Endothelial cell of umbilical vein (primary cell): ENCODE measurements around the gene GPR162. TPM values are rescaled to one million over a fixed set of nuclear protein-coding genes. Genes with fewer than 3 reads are reported as not detected.

Experiments used
- BruUV-seq: library from RNA; stranded (reverse); fragments of 400-500 nt; replicated peaks from 2 replicates; lab custom pipeline; 2021; lab: Mats Ljungman, UMichigan
- CTCF ChIA-PET: fragments of 300-600, 350-600 bp; sonication (Branson Sonifier 250); formaldehyde crosslinking; loops from one replicate; lab custom pipeline; 2021; ENCODE audit warnings: antibody characterized with exemption, inconsistent platforms; lab: Charles Lee
- POLR2A ChIA-PET: fragments of 300-600, 350-600 bp; sonication (Branson Sonifier 250); formaldehyde crosslinking; loops from one replicate; lab custom pipeline; 2021; ENCODE audit warnings: antibody characterized with exemption, inconsistent platforms; lab: Charles Lee
- DNase-seq: peaks from one replicate; pipeline ENCODE4 v3.0.0-alpha.2; 2011; ENCODE audit warnings: low read depth, low spot score
- FAIRE-seq: peaks from 2 replicates; lab custom pipeline; 2011; peaks lifted over from hg19 to GRCh38; lab: Jason Lieb, UNC
- H2AFZ ChIP-seq: 2 replicates; pipeline ENCODE4 v1.6.0; 2012; ENCODE audit warnings: low read depth, low read length, control low read depth, inconsistent platforms
- H3K27ac ChIP-seq: 2 replicates; pipeline ENCODE4 v1.5.1; 2011; ENCODE audit warnings: low read depth, mild to moderate bottlenecking, control low read depth, low read length, moderate library complexity; ENCODE audit not compliant: insufficient read depth
- H3K27me3 ChIP-seq, 2 experiments: 2 replicates each; pipeline versions ENCODE4 v1.6.0 to v1.6.1; 2011; ENCODE audit warnings: low read length in 2 of 2, mixed read lengths in 1 of 2; ENCODE audit not compliant: control insufficient read depth in 2 of 2, insufficient read depth in 2 of 2
- H3K36me3 ChIP-seq, 2 experiments: 2 replicates in 1 of 2; 3 replicates in 1 of 2; pipeline ENCODE4 v1.5.1; 2011; ENCODE audit warnings: low read length in 2 of 2, mild to moderate bottlenecking in 1 of 2, moderate library complexity in 1 of 2; ENCODE audit not compliant: control insufficient read depth in 2 of 2, insufficient read depth in 2 of 2; ENCODE audit errors: extremely low read depth in 1 of 2
- H3K4me1 ChIP-seq: 3 replicates; pipeline ENCODE4 v1.5.1; 2011; ENCODE audit warnings: mild to moderate bottlenecking, low read length; ENCODE audit not compliant: control insufficient read depth, insufficient read depth; ENCODE audit errors: extremely low read depth
- H3K4me2 ChIP-seq: 2 replicates; pipeline ENCODE4 v1.6.1; 2011; ENCODE audit warnings: low read length, control low read depth, mixed read lengths; ENCODE audit not compliant: insufficient read depth
- H3K4me3 ChIP-seq, 3 experiments: fragments of 200-600 bp in 1 of 3; sonication (generic), shearing (Covaris generic) in 1 of 3; replicated peaks in 1 of 3; 2 replicates each; pipeline ENCODE4 v1.5.1; 2011 to 2016; ENCODE audit warnings: control low read depth in 3 of 3, low read length in 3 of 3, mild to moderate bottlenecking in 2 of 3, inconsistent platforms in 1 of 3, low read depth in 1 of 3, moderate library complexity in 1 of 3; ENCODE audit not compliant: insufficient read depth in 1 of 3
- H3K79me2 ChIP-seq: 2 replicates; pipeline ENCODE4 v1.6.0; 2012; ENCODE audit warnings: low read length, inconsistent platforms; ENCODE audit not compliant: control insufficient read depth, insufficient read depth
- H3K9ac ChIP-seq: replicated peaks from 2 replicates; pipeline ENCODE3; 2011; ENCODE audit warnings: low read length, control low read depth; ENCODE audit not compliant: insufficient read depth; ENCODE audit errors: extremely low read depth
- H3K9me1 ChIP-seq: replicated peaks from 3 replicates; pipeline ENCODE4 v1.6.0; 2011; ENCODE audit warnings: mild to moderate bottlenecking, low read length; ENCODE audit not compliant: control insufficient read depth, insufficient read depth; ENCODE audit errors: extremely low read depth
- H3K9me3 ChIP-seq: replicated peaks from 2 replicates; pipeline ENCODE4 v1.5.1; 2012; ENCODE audit warnings: low read length, inconsistent platforms; ENCODE audit not compliant: control insufficient read depth, insufficient read depth
- H4K20me1 ChIP-seq: replicated peaks from 2 replicates; pipeline ENCODE3; 2011; ENCODE audit warnings: mild to moderate bottlenecking, low read length; ENCODE audit not compliant: control insufficient read depth, insufficient read depth; ENCODE audit errors: extremely low read depth
- EZH2 ChIP-seq: IDR thresholded peaks from 2 replicates; pipeline ENCODE4 v1.6.1; 2012; ENCODE audit warnings: borderline replicate concordance, low read depth, mild to moderate bottlenecking, moderate library complexity, low read length, inconsistent platforms; ENCODE audit not compliant: severe bottlenecking
- FOS ChIP-seq: IDR thresholded peaks from 2 replicates; pipeline ENCODE4 v1.6.1; 2011; ENCODE audit warnings: mild to moderate bottlenecking, low read length, moderate library complexity, borderline replicate concordance; ENCODE audit not compliant: insufficient read depth
- GATA2 ChIP-seq: IDR thresholded peaks from 2 replicates; pipeline ENCODE4 v1.7.0; 2011; ENCODE audit warnings: low read depth, mild to moderate bottlenecking, moderate library complexity, mixed read lengths, low read length; ENCODE audit not compliant: insufficient read length, insufficient read depth
- JUN ChIP-seq: IDR thresholded peaks from 2 replicates; pipeline ENCODE4 v1.6.1; 2011; ENCODE audit warnings: borderline replicate concordance, low read depth; ENCODE audit not compliant: insufficient read length, insufficient read depth
- MYC ChIP-seq: IDR thresholded peaks from one replicate; pipeline ENCODE4 v1.6.1; 2011; ENCODE audit warnings: mild to moderate bottlenecking, low read depth, low read length
- POLR2A ChIP-seq: IDR thresholded peaks from 2 replicates; pipeline ENCODE4 v1.6.1; 2012; ENCODE audit warnings: low read depth, mild to moderate bottlenecking, control low read depth, low read length
- POLR2AphosphoS5 ChIP-seq: IDR thresholded peaks from 2 replicates; pipeline ENCODE4 v1.6.1; 2012; ENCODE audit warnings: low read depth, mild to moderate bottlenecking, control low read depth, low read length, moderate library complexity; ENCODE audit not compliant: insufficient read depth
- dilution Hi-C: fragments of 300-500 bp; cut with MboI; formaldehyde crosslinking; loops from one replicate; pipeline ENCODE4 v1.15.0; 2019; ENCODE audit warnings: low sequenced_read_pairs; ENCODE audit not compliant: extremely low pct_ligation_motif_present
- intact Hi-C: fragments of 100-400 bp; cut with micrococcal nuclease; formaldehyde crosslinking; loops from one replicate; pipeline ENCODE4 v1.10.0; 2022
- polyA plus RNA-seq, 4 experiments: library from polyadenylated mRNA; depleted of rRNA in 3 of 4; stranded (reverse) in 3 of 4; unstranded in 1 of 4; fragments of >200 nt; gene quantifications; 2 replicates each; pipeline versions ENCODE4 v1.2.1 to v1.2.3, GENCODE V29; 2011 to 2012; ENCODE audit warnings: missing spikeins in 1 of 4
- total RNA-seq: library from RNA; stranded (reverse); gene quantifications from 2 replicates; pipeline ENCODE4 v1.2.3, GENCODE V29; 2021
- TF ChIP-seq, protein P1 (sequence below), 2 donors: IDR thresholded peaks; 1 replicate in 1 of 2; 2 replicates in 1 of 2; pipeline ENCODE4 v1.5.1; 2011; ENCODE audit warnings: low read length in 2 of 2, mild to moderate bottlenecking in 2 of 2, moderate library complexity in 2 of 2, control low read depth in 1 of 2, inconsistent platforms in 1 of 2, low read depth in 1 of 2; ENCODE audit not compliant: insufficient read depth in 1 of 2; ENCODE audit errors: extremely low read depth in 1 of 2
- TF ChIP-seq, protein P2 (sequence below): IDR thresholded peaks from 2 replicates; pipeline ENCODE4 v1.6.1; 2011; ENCODE audit not compliant: insufficient read depth, insufficient read length

The GPR162 gene
- total and polyA plus RNA-seq, 2 donors (not counting 3 experiments of a cell fraction or from before 2014, with no cell fraction given): 9.7 to 13.7 TPM

- H3K9ac ChIP-seq: peak within 1 kb of the TSS; percentile 76
- H3K4me3 ChIP-seq: peak within 1 kb of the TSS; percentile 62 to 89 (median 80)
- H3K9me3 ChIP-seq: no peaks in the 10 kb centered on the region
- H3K4me1 ChIP-seq: peaks cover 20% of the 10 kb centered on the region
- peak within 1 kb of the TSS; percentile 81 for H3K4me2 ChIP-seq
- dilution Hi-C loops (no loop called here), intact Hi-C loops (no loop called here)
- peaks cover 25% of the 10 kb centered on the region for H3K79me2 ChIP-seq
- ChIA-PET POLR2A (interaction anchor here (1.2 kb wide), 1 partner anchor 75 kb away, joined by 3 read pairs; the partner anchor contains the start of gene MLF2), CTCF (interaction anchor here (0.6 to 12.0 kb wide), 6 partner anchors 47 to 208 kb away, joined by 3 to 148 read pairs (median 7); partner anchors contain the start of genes MLF2 and PTMS)
- no TSS peak for BruUV-seq
- no peaks in the 10 kb centered on the region for H3K9me1 ChIP-seq
- peak within 1 kb of the TSS; percentile 84 for H2AFZ ChIP-seq
- TF ChIP-seq, protein P1, sequence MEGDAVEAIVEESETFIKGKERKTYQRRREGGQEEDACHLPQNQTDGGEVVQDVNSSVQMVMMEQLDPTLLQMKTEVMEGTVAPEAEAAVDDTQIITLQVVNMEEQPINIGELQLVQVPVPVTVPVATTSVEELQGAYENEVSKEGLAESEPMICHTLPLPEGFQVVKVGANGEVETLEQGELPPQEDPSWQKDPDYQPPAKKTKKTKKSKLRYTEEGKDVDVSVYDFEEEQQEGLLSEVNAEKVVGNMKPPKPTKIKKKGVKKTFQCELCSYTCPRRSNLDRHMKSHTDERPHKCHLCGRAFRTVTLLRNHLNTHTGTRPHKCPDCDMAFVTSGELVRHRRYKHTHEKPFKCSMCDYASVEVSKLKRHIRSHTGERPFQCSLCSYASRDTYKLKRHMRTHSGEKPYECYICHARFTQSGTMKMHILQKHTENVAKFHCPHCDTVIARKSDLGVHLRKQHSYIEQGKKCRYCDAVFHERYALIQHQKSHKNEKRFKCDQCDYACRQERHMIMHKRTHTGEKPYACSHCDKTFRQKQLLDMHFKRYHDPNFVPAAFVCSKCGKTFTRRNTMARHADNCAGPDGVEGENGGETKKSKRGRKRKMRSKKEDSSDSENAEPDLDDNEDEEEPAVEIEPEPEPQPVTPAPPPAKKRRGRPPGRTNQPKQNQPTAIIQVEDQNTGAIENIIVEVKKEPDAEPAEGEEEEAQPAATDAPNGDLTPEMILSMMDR (IDR thresholded peaks at IDR 0.05; ENCODE audit: extremely low read depth in 1 of 2, insufficient read depth in 1 of 2, low read depth in 1 of 2, low read length in 2 of 2): peak in 1 of 2 donors; percentile 12
- no peak for TF ChIP-seq MYC
- no peak for TF ChIP-seq POLR2AphosphoS5
- TF ChIP-seq FOS: no peak
- TF ChIP-seq JUN: no peak
- peak; percentile 47 for TF ChIP-seq POLR2A
- TF ChIP-seq GATA2: no peak
- TF ChIP-seq EZH2: no peak
- TF ChIP-seq, protein P2, sequence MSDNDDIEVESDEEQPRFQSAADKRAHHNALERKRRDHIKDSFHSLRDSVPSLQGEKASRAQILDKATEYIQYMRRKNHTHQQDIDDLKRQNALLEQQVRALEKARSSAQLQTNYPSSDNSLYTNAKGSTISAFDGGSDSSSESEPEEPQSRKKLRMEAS: no peak
- H3K27ac ChIP-seq: peak within 1 kb of the TSS; percentile 29
- peaks cover 0 to 8% of the 10 kb centered on the region in 2 experiments for H3K36me3 ChIP-seq
- FAIRE-seq: peak; percentile 74
- no peaks in the 10 kb centered on the region for H3K27me3 ChIP-seq
- peak; percentile 56 for DNase-seq
- no peaks in the 10 kb centered on the region for H4K20me1 ChIP-seq
Measured at GRCh38 chr12:6827982-6828780, 6.6 kb downstream of the GPR162 start, which contains the start of gene P3H3. Gene P3H3, plus strand, starts transcription at chr12:6828407. Its CDS starts 34 bp downstream, at chr12:6828441.
